Stimulated activated memory B cell treated with anti-CD40 and anti-IgM and Interleukin-4, amounts not matched to agents 10 μg/mL and 1 μg/mL and 100 μg/mL, for 72 hours (primary cell): Measurements from ENCODE around the gene MYL4.

Experiments used
- ATAC-seq: fragments of 150-1000 bp; cut with Tn5 transposase; 2 replicates; pipeline ENCODE4 v1.10.0; 2021
- H3K27ac Mint-ChIP-seq: one replicate; pipeline ENCODE4 v1.8.0; 2022; ENCODE audit warnings: mild to moderate bottlenecking, mixed read lengths
- H3K27me3 Mint-ChIP-seq: one replicate; pipeline ENCODE4 v1.8.0; 2022; ENCODE audit warnings: mixed read lengths
- H3K36me3 Mint-ChIP-seq: one replicate; pipeline ENCODE4 v1.8.0; 2022; ENCODE audit warnings: mixed read lengths
- H3K4me1 Mint-ChIP-seq: one replicate; pipeline ENCODE4 v1.8.0; 2022; ENCODE audit warnings: mixed read lengths
- H3K4me3 Mint-ChIP-seq: one replicate; pipeline ENCODE4 v1.8.0; 2022; ENCODE audit warnings: mild to moderate bottlenecking, moderate library complexity, mixed read lengths
- H3K9me3 Mint-ChIP-seq: one replicate; pipeline ENCODE4 v1.8.0; 2022; ENCODE audit warnings: mixed read lengths

MYL4 gene

DNA sequence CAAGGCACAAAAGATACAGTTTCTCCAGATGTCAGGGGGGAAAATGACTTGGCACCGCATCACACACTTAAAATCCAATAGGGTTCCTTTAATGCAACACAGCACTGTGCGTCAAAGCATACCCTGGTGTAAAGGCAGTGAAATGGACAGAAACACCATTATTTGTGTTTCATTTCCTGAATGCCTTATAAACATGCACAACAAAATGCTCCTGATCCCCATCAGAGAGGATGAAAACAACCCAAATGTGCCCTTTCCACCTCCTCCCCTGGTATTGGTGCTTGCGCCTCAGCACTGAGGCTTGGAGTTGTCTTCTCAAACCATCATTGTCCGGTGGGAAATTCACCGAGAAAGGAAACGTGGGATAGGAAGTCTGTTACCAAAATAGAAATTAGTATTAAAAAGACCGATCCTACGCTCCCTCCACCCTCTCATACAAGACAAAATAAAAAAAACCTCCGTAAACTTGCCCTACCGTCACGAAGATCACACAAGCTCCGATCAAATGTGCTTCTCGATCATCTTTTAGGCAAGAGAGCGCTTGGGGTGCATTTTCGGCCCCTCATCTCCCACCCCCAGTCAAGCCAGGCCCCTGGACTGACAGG is 20.8 kb upstream of the MYL4 start:
- Mint-ChIP-seq H3K27me3 (no peaks in the 10 kb centered on the region), H3K27ac (peak overlapping the region; percentile 98), H3K9me3 (no peaks in the 10 kb centered on the region), H3K36me3 (peaks cover 5% of the 10 kb centered on the region), H3K4me1 (peaks cover 55% of the 10 kb centered on the region), H3K4me3 (peak overlapping the region; percentile 92)
- no peak for ATAC-seq

DNA sequence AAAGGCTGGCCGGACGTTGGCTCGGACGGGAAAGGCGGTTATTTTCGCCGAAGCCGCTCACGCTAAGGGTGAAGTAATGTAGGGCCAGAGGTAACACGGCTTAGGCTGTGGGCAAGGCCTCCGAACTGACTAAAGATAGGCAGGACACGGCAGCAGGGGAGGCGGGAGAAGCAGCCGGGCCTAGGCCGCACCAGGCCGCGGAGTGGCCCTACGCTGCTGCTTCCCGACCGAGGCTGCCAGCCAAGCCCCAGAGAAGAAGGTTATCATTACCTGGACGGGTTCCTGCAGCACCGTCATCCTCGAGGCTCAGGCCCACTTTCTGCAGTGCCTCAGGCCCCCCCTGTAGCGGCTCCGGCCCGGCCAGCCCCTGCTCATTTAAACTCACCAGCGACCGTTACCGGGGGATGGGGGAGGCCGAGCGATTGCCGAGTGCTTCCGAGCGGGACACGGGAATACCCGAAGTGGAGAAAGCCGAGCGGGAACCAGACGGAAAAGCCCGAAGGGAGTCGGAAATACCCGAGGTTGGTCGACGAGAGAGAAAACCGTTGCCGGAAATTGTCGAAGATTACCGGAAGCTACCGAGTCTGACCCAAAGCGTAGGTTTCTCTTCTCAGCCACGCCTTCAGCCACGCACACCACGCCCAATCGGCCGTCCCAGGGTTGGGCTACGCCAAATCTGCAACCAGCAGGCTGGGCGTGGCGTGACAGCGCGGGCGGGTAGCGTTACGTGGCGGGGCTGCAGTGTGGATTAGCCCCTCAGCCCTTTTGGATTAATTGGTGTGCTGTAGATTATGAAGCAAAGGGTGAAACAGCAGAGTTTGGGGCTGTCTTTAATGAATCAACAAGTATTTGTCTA is 20.0 kb upstream of the MYL4 start, which contains the start of gene CDC27:
TSS of gene CDC27 (minus strand) at position 420 of the 856 bp plus-strand sequence. CDS start at position 297, 123 bp downstream.
- H3K4me1 Mint-ChIP-seq, result peaks cover 60% of the 10 kb centered on the region
- ATAC-seq, result peak; percentile 98
- no peaks in the 10 kb centered on the region for H3K27me3 Mint-ChIP-seq
- H3K9me3 Mint-ChIP-seq, result no peaks in the 10 kb centered on the region
- H3K4me3 Mint-ChIP-seq, result peak within 1 kb of the TSS; percentile 92
- H3K27ac Mint-ChIP-seq, result peak within 1 kb of the TSS; percentile 98
- H3K36me3 Mint-ChIP-seq, result peaks cover 5% of the 10 kb centered on the region

DNA sequence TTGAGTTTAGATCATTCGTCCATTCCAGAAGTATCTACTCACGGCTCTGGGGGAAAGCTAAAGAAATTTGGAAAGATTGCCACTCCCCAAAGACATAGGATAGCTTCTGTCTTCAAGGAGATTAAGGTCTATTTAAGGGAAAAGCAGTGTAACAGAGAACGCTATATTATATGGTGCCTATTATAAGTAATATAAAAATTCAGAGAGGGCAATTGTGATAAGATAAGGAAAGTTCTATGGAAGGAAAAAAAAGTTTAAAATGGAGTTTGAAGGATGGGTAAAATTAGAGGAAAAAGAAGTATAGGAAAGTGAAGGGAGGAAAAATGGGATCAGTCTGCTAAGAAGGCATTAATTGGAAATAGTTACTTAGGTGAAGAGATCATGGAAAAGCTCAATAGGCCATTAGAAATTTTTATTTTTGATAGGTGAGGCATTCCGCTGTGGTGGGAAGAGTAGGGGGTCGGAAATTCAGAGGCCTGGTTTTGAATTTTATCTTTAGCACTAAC is 19.4 kb upstream of the MYL4 start:
- H3K4me1 Mint-ChIP-seq, result peaks cover 53% of the 10 kb centered on the region
- no peak for ATAC-seq
- no peaks in the 10 kb centered on the region for H3K27me3 Mint-ChIP-seq

DNA sequence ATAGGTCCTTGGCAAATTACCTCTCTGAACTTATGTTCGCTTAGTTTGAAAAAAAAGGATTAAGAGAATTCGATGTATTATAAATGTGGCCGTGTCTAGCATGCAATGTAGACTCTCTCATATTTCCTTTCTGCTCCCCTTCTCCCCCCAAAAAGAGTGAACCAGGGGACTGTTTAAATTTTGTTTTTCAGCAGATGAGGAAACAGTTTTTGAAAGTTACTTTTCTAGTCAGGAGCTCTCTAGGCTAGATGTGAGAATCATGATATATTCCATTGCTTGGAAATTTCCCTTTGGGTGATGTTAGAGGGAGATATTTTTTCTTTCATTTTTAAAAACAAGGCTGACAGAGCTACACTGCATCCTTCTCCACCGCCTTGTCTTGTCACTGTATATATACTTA is 18.9 kb upstream of the MYL4 start:
- H3K27ac Mint-ChIP-seq, result peak overlapping the region; percentile 98

More for the DNA sequence above, 19.4 kb upstream of the MYL4 start:
- peak overlapping the region; percentile 98 for H3K27ac Mint-ChIP-seq
- peaks cover 5% of the 10 kb centered on the region for H3K36me3 Mint-ChIP-seq
- H3K4me3 Mint-ChIP-seq, result peak overlapping the region; percentile 92
- no peaks in the 10 kb centered on the region for H3K9me3 Mint-ChIP-seq

DNA sequence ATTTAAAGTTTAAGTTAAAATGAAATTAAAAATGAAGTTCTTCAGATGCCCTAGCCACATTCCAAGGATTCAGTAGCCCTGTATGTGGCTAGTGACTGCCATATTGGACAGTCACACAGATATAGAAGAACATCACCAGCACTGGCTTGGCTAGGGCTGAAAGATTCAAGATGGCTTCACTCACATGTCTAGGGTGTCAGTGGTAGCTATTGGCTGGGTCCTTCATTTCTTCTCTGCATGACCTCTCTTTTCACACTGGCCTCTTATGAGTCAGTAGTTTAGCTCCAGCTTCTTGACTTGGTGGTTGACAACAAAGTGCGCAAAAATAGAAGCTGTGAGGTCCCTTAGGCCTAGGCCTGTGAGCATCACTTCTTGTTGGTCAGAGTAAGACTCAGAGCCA is 18.4 kb upstream of the MYL4 start:
- Mint-ChIP-seq H3K27me3 (no peaks in the 10 kb centered on the region), H3K9me3 (no peaks in the 10 kb centered on the region), H3K27ac (no peak overlapping the region), H3K4me3 (no peak overlapping the region), H3K4me1 (peaks cover 46% of the 10 kb centered on the region), H3K36me3 (peaks cover 5% of the 10 kb centered on the region)
- ATAC-seq, result no peak

More for the DNA sequence above, 18.9 kb upstream of the MYL4 start:
- Mint-ChIP-seq H3K4me1 (peaks cover 49% of the 10 kb centered on the region), H3K4me3 (no peak overlapping the region), H3K27me3 (no peaks in the 10 kb centered on the region), H3K36me3 (peaks cover 5% of the 10 kb centered on the region), H3K9me3 (no peaks in the 10 kb centered on the region)
- no peak for ATAC-seq

DNA sequence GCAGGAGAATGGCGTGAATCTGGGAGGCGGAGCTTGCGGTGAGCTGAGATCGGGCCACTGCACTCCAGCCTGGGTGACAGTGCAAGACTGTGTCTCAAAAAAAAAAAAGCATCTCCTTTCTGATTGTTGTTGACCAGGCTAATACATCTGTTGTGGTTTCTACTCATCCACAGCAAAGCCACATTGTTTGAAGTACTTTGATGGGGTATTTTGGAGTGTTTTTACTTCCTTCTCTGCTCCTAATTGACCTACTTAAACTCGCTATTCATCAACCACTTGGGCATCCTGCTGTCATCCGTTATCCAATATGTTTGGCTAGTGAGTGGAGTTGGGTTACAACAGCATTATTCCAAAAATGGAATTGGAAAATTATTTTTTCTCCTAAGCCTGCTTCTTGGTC is 16.6 kb upstream of the MYL4 start:
- Mint-ChIP-seq H3K9me3 (no peaks in the 10 kb centered on the region), H3K36me3 (no peaks in the 10 kb centered on the region), H3K27me3 (no peaks in the 10 kb centered on the region), H3K27ac (peak overlapping the region; percentile 61), H3K4me1 (peaks cover 34% of the 10 kb centered on the region), H3K4me3 (peak overlapping the region; percentile 7)
- peak; percentile 29 for ATAC-seq

DNA sequence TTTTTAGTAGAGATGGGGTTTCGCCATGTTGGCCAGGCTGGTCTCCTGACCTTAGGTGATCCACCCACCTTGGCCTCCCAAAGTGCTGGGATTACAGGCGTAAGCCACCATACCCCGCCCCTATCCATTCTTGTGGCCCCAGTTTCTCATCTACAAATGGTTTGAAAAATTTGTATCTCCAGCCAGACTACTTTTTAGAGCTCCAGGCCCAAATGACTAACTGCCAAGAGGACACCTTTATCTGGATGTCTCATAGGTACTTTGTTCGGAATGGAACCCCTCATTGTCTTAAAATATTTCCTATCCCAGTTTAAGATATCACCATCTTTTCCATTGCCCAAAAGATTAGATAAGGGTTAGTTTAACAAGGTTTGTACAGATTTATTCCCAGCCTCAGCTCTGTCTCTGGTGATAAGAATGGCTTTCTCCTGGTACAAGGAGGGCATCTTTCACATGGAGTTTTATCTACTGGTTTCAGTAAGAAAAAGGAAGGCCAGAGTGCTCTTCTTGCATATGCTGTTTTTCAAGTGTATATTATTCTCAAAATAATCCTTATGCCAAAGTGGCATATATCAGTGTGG is 15.1 kb upstream of the MYL4 start:
- Mint-ChIP-seq H3K27me3 (no peaks in the 10 kb centered on the region), H3K27ac (peak overlapping the region; percentile 6), H3K36me3 (no peaks in the 10 kb centered on the region), H3K9me3 (no peaks in the 10 kb centered on the region), H3K4me3 (no peak overlapping the region), H3K4me1 (peaks cover 32% of the 10 kb centered on the region)
- no peak for ATAC-seq

DNA sequence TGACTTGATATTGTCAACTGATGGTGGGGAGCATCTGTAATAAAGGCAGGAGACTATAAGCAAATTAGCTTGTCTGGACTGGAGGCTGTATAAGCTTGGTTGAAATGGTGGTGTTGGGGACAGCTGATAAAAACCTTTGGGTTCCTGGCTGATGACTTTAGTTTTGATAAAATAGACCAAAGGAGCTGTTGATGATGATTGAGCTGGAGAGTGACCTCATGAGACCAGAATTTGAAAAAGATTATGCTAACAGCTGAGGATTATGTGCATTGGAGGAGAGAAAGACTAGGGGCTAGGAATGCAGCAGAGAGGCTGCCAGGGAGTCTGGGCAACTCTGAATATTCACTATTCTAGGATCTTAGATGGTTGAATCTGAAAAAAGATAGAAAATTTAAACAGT is 11.3 kb upstream of the MYL4 start:
- Mint-ChIP-seq H3K9me3 (no peaks in the 10 kb centered on the region), H3K4me1 (peaks cover 30% of the 10 kb centered on the region), H3K27ac (no peak overlapping the region), H3K36me3 (no peaks in the 10 kb centered on the region), H3K27me3 (no peaks in the 10 kb centered on the region), H3K4me3 (no peak overlapping the region)
- no peak for ATAC-seq

DNA sequence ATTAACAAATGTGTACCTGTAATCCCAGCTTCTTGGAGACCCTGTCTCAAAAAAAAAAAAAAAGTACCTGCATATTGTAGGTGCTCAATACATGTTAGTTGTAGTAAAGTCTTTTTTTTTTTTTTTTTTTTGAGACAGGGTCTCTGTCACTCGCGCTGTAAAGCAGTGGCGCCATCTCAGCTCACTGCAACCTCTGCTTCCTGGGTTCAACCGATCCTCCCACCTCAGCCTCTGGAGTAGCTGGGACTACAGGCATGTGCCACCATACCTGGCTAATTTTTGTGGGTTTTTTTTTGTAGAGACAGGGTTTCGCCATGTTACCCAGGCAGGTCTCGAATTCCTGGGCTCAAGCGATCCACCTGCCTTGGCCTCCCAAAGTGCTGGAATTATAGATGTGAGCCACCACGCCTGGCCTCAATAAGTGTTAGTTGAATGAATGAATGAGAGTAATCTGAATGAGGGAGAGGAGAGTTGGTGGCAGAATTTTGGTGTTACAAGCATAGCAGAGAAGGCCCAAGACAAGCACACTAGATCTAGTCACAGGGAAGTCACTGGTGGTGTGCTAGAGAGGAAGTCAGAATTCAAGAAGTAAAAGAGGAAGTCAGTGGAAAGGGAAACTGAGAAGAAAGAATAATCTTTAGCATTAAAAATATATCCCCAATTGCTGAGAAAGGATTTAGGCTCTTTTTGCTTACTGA is 9.4 kb upstream of the MYL4 start:
- no peaks in the 10 kb centered on the region for H3K9me3 Mint-ChIP-seq
- peaks cover 39% of the 10 kb centered on the region for H3K4me1 Mint-ChIP-seq
- H3K36me3 Mint-ChIP-seq, result no peaks in the 10 kb centered on the region
- peak; percentile 83 for ATAC-seq
- peak overlapping the region; percentile 42 for H3K4me3 Mint-ChIP-seq
- H3K27ac Mint-ChIP-seq, result peak overlapping the region; percentile 94
- no peaks in the 10 kb centered on the region for H3K27me3 Mint-ChIP-seq

DNA sequence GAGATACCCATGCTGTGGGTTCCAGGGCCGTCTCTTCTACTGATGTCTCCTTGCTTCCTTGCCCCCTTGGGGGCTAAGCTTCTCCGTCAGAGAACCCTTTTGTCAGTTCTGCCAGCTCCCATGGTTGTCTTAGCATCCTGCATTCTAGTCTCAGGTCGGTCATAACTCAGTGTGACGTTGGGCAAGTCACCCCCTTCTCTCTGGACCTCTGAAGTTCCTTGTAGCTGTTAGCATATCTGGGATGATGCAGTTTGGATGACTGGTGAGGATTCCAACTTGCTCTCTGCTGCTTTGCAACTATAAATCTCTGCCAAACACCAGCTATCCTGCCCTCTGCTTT is 8.9 kb upstream of the MYL4 start:
- Mint-ChIP-seq H3K27me3 (no peaks in the 10 kb centered on the region), H3K9me3 (no peaks in the 10 kb centered on the region), H3K27ac (peak overlapping the region; percentile 94), H3K4me3 (peak overlapping the region; percentile 42), H3K4me1 (peaks cover 44% of the 10 kb centered on the region), H3K36me3 (no peaks in the 10 kb centered on the region)
- no peak for ATAC-seq

DNA sequence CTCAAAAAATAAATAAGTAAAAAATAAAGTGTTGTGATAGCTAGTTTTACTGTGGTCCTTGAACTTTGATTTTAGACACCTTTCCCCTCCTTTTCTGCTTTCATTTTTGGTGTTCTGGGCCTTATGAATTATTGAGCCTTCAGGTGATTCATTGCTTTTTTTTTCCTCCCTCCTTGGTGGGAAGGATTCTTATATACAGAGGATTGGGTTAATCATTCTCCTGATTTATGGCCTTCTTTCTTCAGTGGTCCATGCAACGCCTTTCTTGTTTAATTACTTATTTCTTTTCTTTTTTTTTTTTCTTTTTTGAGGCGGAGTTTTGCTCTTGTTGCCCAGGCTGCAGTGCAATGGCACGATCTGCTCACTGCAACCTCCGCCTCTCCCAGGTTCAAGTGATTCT is 8.0 kb upstream of the MYL4 start:
- peak overlapping the region; percentile 94 for H3K27ac Mint-ChIP-seq
- no peak overlapping the region for H3K4me3 Mint-ChIP-seq
- H3K36me3 Mint-ChIP-seq, result no peaks in the 10 kb centered on the region
- no peaks in the 10 kb centered on the region for H3K27me3 Mint-ChIP-seq
- peaks cover 53% of the 10 kb centered on the region for H3K4me1 Mint-ChIP-seq
- no peak for ATAC-seq
- H3K9me3 Mint-ChIP-seq, result no peaks in the 10 kb centered on the region

DNA sequence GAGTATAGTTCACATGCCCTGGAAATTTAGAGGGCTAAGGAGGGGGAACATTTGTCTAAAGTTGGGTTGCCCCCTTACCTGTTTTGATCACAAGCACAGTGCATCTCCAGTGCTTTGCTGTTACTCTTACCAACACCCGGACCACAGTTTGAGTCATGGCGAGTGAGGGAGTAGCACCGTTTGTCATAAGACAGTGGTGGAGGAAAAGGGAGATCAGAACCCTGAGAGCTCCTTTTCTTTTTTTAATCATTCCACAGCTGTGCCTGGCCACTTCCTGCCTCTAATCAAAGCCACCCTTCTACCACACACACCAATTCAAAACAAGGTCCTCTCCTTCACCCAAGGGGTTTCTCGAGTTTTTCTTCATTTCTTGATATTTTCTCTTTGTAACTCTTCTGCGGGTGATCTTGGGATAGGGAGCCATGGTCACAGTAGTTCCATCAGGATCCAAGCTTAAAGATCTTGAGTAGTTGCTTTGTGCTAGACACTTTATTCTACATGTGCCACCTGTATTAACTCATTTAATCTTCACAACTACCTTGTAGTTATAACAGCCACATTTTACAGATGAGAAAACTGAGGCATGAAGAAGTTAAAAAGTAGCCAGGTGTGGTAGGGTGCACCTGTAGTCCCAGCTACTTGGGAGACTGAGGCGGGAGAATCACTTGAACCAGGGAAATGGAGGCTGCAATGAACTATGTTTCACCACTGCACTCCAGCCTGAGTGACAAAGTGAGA is 5.0 kb upstream of the MYL4 start:
- Mint-ChIP-seq H3K9me3 (no peaks in the 10 kb centered on the region), H3K36me3 (no peaks in the 10 kb centered on the region), H3K27ac (peak overlapping the region; percentile 94), H3K4me1 (peaks cover 77% of the 10 kb centered on the region), H3K4me3 (peak overlapping the region; percentile 75), H3K27me3 (no peaks in the 10 kb centered on the region)
- peak; percentile 28 for ATAC-seq

DNA sequence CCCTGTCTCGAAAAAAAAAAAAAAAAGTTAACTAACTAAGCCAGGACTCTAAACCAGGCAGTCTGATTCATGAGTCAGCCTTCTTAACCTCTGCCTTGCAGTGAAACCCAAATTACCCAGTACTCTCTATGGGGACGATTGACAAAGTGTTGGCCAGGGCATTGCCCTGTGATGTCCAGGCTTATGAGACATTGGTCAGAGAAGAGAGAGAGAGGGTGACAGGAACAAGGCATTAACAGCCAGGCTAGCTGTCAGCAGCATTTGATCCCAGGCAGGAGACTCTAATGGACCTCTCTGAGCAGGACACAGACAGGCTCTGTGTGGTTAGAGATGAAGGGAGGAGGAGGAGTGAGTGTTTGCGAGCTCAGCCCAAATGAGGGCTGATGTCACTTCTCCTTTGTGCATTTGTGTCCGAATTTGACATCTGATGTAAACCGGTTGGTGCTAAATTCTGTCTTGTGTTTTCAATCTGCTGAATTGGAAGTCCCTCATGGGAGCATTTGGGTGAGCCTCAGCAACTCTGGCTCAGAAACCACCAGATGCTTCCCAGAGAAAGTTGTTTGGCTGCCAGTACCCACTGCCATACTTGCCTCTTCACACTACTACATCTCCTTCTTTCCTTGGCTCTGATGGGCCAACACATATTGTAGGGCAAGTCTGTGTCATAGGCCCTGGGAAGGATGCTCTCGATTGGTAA is 4.3 kb upstream of the MYL4 start:
- H3K4me3 Mint-ChIP-seq, result peak overlapping the region; percentile 75
- ATAC-seq, result peak; percentile 87
- peak overlapping the region; percentile 94 for H3K27ac Mint-ChIP-seq

DNA sequence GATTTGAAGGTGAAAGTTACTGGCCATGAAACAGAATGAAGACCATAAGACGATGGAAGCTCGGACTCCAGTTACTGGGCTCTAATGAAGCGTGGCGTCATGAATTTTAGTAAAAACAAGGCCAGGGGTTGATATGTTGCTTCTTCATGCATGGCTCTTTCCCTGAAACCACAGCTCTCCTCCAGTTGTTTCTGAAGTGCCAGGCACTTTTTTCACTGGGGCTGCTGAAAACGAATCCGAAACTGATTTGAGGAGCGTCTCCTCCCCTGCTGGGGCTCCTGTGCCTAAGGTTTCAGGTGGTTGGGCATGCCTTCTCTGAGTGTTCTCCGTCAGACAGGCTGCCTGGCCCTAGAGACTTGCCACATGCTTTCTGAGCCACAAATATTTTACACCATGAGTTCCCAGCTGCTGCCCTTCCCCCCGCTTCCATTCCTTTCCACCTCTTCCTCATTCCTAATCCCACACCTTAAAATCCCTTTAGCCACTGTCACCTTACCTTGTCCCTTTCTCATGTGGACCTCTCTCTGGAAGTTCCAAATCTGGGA is 3.7 kb upstream of the MYL4 start:
- peak overlapping the region; percentile 94 for H3K27ac Mint-ChIP-seq

More for the DNA sequence above, 4.3 kb upstream of the MYL4 start:
- no peaks in the 10 kb centered on the region for H3K9me3 Mint-ChIP-seq
- no peaks in the 10 kb centered on the region for H3K36me3 Mint-ChIP-seq
- peaks cover 80% of the 10 kb centered on the region for H3K4me1 Mint-ChIP-seq
- H3K27me3 Mint-ChIP-seq, result no peaks in the 10 kb centered on the region

More for the DNA sequence above, 3.7 kb upstream of the MYL4 start:
- H3K4me3 Mint-ChIP-seq, result peak overlapping the region; percentile 75
- peak; percentile 87 for ATAC-seq
- H3K4me1 Mint-ChIP-seq, result peaks cover 74% of the 10 kb centered on the region
- H3K9me3 Mint-ChIP-seq, result no peaks in the 10 kb centered on the region
- no peaks in the 10 kb centered on the region for H3K36me3 Mint-ChIP-seq
- H3K27me3 Mint-ChIP-seq, result no peaks in the 10 kb centered on the region
